ENCODE data around the gene KCNN1. TPM values are rescaled to one million over a fixed set of nuclear protein-coding genes. Genes with fewer than 3 reads are reported as not detected.
"Not testable (repeated sequence)": the region's sequence is repeated elsewhere in the genome, so short reads cannot be mapped to it uniquely, and the experiment has no call there.

Gene KCNN1
- total RNA-seq, 4 donors from 2014 or later, result 0.22 to 3.1 TPM; not detected in 2

- Histone ChIP-seq H3K4me3 (no peak overlapping the region), H3K36me3 (no peaks in the 10 kb centered on the region), H3K27me3 (no peaks in the 10 kb centered on the region), H3K9me3 (no peaks in the 10 kb centered on the region), H3K27ac (no peak overlapping the region), H3K4me1 (peaks cover 5 to 61% (median 27%) of the 10 kb centered on the region in 3 donors)
- TF ChIP-seq CTCF (IDR thresholded peaks at IDR 0.05) (no peak), POLR2A (IDR thresholded peaks at IDR 0.05) (no peak)
- DNase-seq, result no peak
- WGBS, 2 donors, result 86 to 89% methylated on average over 4 of the region's 4 CpGs
- intact Hi-C loops (cut with DNase I), result no loop called here
These were observed 60.2 kb downstream of the KCNN1 start for GRCh38 chr19:18027151-18027550.

- 57 to 62% methylated on average over 3 to 8 of the region's 8 CpGs for WGBS, 2 donors
- peak overlapping the region in 2 of 4 donors; percentile 56 to 61 for H3K27ac ChIP-seq
These were observed 62.9 kb downstream of the KCNN1 start for GRCh38 chr19:18029617-18030338.

GRCh38 chr19:18031401-18031800 lies 64.5 kb downstream of the KCNN1 start:
- peaks cover 5 to 57% (median 5%) of the 10 kb centered on the region in 3 donors for H3K4me1 ChIP-seq
- DNase-seq; H3K27me3 ChIP-seq; H3K36me3 ChIP-seq; intact Hi-C loops (cut with DNase I); H3K4me3 ChIP-seq; H3K9me3 ChIP-seq: not testable (repeated sequence)
- 40% methylated on average over 2 of the region's 5 CpGs; no CpG with 5 or more reads in 1 of the 2 donors for WGBS, 2 donors
- peak overlapping the region in 3 of 4 donors; percentile 34 to 52 (median 46) for H3K27ac ChIP-seq

More at GRCh38 chr19:18029617-18030338, 62.9 kb downstream of the KCNN1 start:
- H3K4me3 ChIP-seq, result no peak overlapping the region
- H3K4me1 ChIP-seq, result peaks cover 5 to 47% (median 5%) of the 10 kb centered on the region in 3 donors
- TF ChIP-seq POLR2A (IDR thresholded peaks at IDR 0.05), result no peak
- no peak for TF ChIP-seq CTCF (IDR thresholded peaks at IDR 0.05)
- H3K36me3 ChIP-seq, result no peaks in the 10 kb centered on the region
- intact Hi-C loops (cut with DNase I), result no loop called here
- no peak for DNase-seq
- H3K9me3 ChIP-seq, result no peaks in the 10 kb centered on the region
- H3K27me3 ChIP-seq, result no peaks in the 10 kb centered on the region

- DNase-seq; H3K36me3 ChIP-seq; intact Hi-C loops (cut with DNase I); H3K4me3 ChIP-seq; H3K27me3 ChIP-seq; H3K27ac ChIP-seq; H3K9me3 ChIP-seq: not testable (repeated sequence)
- 79 to 91% methylated on average over 2 of the region's 2 CpGs for WGBS, 2 donors
- peaks cover 5 to 57% (median 5%) of the 10 kb centered on the region in 3 donors for H3K4me1 ChIP-seq
These were observed 65.2 kb downstream of the KCNN1 start for GRCh38 chr19:18032102-18032501.

GRCh38 chr19:18041054-18041453 lies 74.1 kb downstream of the KCNN1 start:
- no peaks in the 10 kb centered on the region for H3K36me3 ChIP-seq
- no peak overlapping the region for H3K4me3 ChIP-seq
- H3K9me3 ChIP-seq, result no peaks in the 10 kb centered on the region
- H3K4me1 ChIP-seq, result peaks cover 7 to 23% (median 15%) of the 10 kb centered on the region in 3 donors
- 67 to 95% methylated on average over 2 of the region's 2 CpGs for WGBS, 2 donors
- TF ChIP-seq POLR2A (IDR thresholded peaks at IDR 0.05) (no peak), CTCF (IDR thresholded peaks at IDR 0.05) (no peak)
- no peak overlapping the region for H3K27ac ChIP-seq
- intact Hi-C loops (cut with DNase I), result no loop called here
- no peaks in the 10 kb centered on the region for H3K27me3 ChIP-seq
- DNase-seq, result no peak

GRCh38 chr19:18043676-18044075 lies 76.8 kb downstream of the KCNN1 start:
- Histone ChIP-seq H3K36me3 (no peaks in the 10 kb centered on the region), H3K4me3 (no peak overlapping the region), H3K4me1 (peaks cover 7 to 28% (median 17%) of the 10 kb centered on the region in 3 donors), H3K27ac (no peak overlapping the region), H3K9me3 (no peaks in the 10 kb centered on the region), H3K27me3 (no peaks in the 10 kb centered on the region)
- intact Hi-C loops (cut with DNase I), result no loop called here
- WGBS, 2 donors, result 69 to 87% methylated on average over 3 of the region's 3 CpGs
- no peak for DNase-seq
- TF ChIP-seq POLR2A (IDR thresholded peaks at IDR 0.05) (no peak), CTCF (IDR thresholded peaks at IDR 0.05) (no peak)

Measured in esophagus squamous epithelium (tissue), 5 donors.